T follicular helper cell (primary cell): Measurements from ENCODE around the gene PTGFRN.
"Not testable (repeated sequence)": the region's sequence is repeated elsewhere in the genome, so short reads cannot be mapped to it uniquely, and the experiment has no call there.

Experiments
- DNase-seq: peaks from one replicate; pipeline ENCODE4 v3.0.0-alpha.2; 2020; ENCODE audit warnings: low read depth

PTGFRN gene

GRCh38 chr1:116971965-116972673 is 62.4 kb downstream of the PTGFRN start:
- DNase-seq = no peak

GRCh38 chr1:116972674-116973030 is 62.9 kb downstream of the PTGFRN start:
- no peak for DNase-seq

DNA sequence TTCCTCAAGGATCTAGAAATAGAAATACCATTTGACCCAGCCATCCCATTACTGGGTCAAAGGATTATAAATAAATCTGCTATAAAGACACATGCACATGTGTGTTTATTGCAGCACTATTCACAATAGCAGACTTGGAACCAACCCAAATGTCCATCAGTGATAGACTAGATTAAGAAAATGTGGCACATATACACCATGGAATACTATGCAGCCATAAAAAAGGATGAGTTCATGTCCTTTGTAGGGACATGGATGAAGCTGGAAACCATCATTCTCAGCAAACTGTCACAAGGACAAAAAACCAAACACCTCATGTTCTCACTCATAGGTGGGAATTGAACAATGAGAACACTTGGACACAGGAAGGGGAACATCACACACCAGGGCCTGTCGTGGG is 70.6 kb downstream of the PTGFRN start:
- not testable (repeated sequence) for DNase-seq

DNA sequence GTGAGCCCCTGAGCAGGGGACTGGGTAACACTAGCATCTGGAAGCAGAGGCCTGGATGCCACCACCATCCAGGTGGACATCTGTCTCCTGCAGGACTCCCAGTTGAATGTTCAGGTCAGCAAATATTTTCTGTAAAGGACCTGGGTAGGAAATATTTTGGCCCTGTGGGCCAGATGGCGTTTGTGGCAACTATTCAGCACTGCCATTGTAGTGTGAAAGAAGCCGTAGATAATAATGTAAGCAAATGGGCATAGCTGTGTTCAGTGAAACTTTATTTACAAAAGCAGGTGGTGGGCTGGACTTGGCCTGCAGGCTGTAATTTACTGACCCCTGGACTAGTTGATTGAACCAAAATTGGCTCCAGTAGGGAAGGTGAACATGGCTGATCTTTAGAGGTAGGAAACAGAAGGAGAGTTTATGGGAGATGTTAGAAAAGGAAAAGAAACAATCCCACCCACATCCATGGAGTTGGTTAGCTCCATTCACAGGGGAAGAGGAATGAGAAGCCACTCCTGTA is 71.9 kb downstream of the PTGFRN start:
- no peak for DNase-seq

DNA sequence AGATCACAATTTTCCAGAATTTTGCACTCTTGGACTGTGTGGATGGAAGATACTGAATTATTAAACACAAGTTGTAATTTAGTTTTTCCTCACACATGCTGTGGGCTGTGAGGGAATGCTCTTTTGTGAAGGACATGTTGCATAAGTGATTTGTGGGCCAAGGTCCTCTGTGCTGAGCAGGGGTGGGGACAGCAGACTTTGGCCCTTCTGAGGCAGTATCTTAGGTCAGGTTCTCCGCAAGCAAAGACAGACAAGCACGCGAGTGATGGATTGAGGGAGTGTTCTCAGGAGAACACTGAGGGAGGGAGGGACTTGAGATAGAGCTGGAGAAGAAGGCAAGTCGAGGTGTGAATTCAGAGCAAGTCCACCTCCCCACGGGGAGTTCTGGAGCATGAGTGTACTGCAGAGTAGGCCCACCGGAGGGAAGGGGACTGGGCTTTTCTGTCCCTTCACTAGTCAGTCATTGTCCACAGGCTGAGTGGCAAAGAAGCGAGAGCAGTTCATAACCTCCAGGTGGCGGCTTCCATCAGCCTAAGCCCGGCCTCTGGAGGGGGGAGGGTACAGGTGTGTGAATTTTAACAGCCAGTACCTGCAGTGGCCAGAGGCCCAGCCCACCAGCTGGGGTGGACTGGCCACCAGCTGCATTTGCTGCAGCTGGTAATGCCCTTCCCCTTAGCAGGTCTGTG is 72.7 kb downstream of the PTGFRN start:
- DNase-seq = no peak

DNA sequence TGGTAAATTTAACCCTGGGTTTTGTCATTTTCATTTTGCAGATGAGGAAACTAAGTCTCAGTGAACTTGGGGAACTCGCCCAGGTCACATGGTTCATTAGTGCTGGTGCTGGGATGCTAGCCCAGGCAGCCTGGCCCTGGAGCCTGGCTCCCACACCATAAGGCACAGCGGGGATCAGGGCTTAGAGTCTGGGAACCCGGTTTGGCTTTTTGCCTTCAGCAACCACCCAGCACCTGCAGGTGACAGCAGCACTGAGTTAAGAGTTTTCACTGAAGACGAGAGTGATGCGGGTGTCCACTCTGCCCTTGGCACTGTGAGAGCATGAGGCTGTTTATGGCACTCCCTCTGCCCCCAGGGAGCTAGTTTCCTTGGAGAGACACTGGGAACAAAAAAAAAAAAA is 73.4 kb downstream of the PTGFRN start:
- DNase-seq = no peak

DNA sequence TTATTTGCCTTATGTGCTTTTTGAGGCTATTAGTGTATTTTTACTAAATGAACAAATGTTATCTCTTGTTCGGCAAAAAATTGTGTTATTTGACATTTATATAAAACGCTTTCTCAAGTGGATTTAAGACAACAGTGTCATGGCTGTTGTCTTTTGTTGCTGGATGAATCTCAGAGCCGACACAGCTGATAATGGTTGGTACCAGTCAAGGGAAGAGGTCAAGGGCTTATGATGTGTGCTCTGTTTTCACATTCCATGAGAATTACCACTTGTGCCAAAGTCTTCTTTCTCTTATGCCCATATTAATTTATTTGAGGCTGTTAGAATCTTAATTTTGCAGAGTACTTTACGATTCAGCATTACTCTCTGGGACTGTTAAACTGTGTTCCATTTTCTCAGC is 74.0 kb downstream of the PTGFRN start:
- no peak for DNase-seq

- no peak for DNase-seq
Measured at GRCh38 chr1:116984406-116985160, 74.9 kb downstream of the PTGFRN start.

- no peak for DNase-seq
Measured at GRCh38 chr1:116986421-116987255, 76.9 kb downstream of the PTGFRN start.

- DNase-seq = peak; percentile 51
Measured at GRCh38 chr1:116987256-116987555, 77.5 kb downstream of the PTGFRN start.

DNA sequence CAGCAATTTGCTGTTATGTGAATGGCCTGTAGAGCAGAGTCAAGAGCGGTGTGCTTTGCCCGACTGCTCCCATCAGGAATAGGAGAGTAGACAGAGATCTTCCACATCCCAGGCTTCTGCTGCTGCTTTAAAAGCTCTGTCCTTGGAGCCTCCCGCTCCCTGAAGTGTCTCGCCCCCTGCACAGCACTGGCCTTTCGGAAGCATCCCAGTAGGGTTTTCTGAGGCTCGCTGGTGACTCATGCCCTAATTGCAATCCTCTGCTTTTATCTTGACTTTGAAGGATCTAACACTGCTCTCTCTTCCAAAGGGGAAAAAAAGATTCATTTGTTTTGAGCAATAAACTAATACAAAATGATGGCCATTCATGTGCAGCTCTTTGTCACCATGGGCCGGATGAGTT is 78.5 kb downstream of the PTGFRN start:
- no peak for DNase-seq

DNA sequence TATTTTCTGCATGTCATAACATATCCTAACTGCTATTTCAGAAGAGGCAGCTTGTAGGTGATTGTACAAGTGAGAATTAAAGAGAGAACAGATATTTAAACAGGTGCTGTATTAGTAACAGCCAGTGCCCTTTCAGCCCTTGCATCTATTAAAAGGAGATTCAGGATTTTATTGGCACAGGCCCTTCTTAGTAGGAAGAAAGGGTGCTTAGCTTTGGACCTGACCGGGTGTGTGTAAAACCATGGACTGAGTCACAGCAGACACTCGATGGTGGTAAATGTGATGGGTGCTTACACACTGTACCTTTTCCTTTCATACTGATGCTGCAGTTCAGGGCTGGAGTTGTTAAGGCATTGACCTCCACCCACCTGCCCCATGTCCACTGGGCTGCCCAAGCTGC is 79.2 kb downstream of the PTGFRN start:
- DNase-seq = no peak

DNA sequence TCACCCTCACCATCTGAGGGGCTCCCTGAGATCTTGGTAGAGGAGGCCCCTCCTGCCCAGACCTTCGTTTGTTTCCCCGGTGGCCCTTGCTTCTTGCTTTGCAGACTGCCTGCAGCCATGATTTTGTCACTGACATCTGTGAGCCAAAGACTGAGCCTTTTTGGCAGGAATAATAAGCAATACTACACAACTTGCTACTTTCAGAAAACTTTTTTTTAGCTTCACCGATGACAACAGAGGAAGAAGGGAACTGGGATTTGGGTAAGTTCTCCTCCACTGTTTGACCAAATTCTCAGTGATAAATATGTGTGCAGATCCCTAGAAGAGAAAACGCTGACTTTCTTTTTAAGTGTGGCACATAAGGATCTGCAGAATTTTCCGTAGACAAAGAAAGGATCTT is 80.1 kb downstream of the PTGFRN start:
- DNase-seq = no peak

- DNase-seq = no peak
Measured at GRCh38 chr1:116990612-116991151, 81.0 kb downstream of the PTGFRN start.

GRCh38 chr1:116991171-116991845 is 81.6 kb downstream of the PTGFRN start:
- DNase-seq = no peak

DNA sequence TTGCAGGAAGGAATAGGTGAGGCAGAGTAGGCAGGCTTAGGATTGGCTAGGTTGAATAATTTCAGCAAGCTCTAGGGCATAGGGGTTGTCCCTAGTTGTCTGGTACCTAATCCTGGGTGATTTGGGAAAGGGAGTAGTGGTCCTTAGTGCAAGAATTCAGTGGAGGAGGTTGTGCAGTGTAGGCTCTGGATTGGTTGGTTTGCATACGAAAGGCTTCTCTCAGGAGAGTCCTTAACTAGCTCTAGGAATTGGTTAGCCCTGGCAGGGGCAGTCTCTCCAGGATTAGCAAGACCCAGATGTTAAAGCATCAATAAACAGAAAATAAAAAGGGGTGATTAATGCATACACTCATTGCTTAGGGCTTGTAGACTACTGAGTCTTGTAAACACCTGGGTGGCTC is 82.2 kb downstream of the PTGFRN start:
- no peak for DNase-seq

GRCh38 chr1:116993286-116993685 is 83.6 kb downstream of the PTGFRN start:
- DNase-seq = no peak

GRCh38 chr1:116994411-116994810 is 84.7 kb downstream of the PTGFRN start:
- DNase-seq = no peak

DNA sequence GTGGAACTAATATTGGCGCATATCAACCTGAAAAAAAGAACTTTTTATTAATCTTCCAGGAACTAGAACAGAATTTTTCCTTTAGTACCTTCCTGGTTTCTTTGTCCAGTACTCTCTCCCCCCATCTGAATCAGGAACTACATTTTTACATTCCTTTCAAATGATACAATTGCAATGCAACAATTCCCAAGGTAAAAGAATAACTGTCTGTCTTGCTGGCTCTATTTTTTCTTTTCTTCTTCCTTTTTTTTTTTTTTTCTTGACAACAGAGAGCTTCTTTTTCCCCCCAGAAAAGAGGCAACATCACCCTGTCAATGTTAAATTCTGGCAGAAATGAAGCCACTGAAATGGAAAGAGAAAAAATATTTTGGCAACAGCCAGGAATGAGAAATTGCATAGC is 87.3 kb downstream of the PTGFRN start:
- no peak for DNase-seq

DNA sequence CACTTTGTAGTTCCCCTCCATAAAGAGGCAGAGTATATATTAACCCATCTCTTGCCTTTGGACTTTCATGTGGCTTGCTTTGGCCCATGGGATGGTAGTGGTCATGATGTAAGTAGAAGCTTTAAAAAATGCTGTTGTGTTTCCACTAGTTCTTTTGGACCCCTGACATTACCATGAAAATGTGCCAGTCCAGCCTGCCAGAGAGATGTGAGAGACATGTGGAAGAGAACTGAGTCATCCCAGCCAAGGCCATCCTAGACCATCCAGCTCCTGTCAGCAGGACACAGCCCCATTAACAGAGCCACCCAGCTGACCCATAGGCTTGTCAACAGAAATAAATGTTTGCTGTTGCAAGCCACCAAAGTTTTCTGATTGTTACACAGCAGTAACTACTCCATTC is 87.9 kb downstream of the PTGFRN start:
- no peak for DNase-seq

GRCh38 chr1:116999596-116999995 is 89.9 kb downstream of the PTGFRN start:
- DNase-seq = no peak
